Measurements from ENCODE around the gene TEX10. TPM values are rescaled to one million over a fixed set of nuclear protein-coding genes. Genes with fewer than 3 reads are reported as not detected.
"Not testable (repeated sequence)": the region's sequence is repeated elsewhere in the genome, so short reads cannot be mapped to it uniquely, and the experiment has no call there.

Gene TEX10
- total RNA-seq, 4 donors from 2014 or later, result 17.1 to 33.6 (median 22.9) TPM

DNA sequence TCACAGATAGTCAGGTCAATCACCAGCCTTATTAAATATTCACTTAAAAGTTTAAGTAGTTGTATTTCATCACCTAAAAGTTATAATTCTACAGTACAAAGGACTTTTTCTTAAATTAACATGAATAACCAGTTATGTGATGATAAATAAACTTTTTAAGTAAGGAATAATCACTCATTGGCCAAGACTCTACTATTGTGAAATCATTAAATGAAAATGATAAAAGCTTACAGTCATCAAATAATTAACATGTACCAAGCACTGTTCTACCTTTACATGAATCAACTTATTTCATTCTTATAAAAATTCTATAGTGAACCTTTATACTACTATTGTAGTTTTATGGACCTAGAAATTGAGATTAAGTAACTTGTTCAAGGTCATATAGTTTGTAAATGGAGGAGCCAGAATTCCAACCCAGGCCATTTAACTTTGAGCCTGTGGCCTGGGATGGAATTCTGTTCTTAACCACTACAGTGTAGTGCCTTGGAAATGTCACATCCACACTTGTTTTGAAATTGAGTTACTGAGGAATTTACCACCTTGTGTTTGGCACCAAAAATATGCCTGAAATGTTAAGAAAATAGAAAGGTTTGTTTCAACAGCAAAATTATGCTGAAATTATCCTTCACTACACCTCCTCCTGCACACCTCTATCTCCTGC lies 41.4 kb upstream of the TEX10 start:
- no peaks in the 10 kb centered on the region for H3K4me1 ChIP-seq
- H3K9me3 ChIP-seq, result no peaks in the 10 kb centered on the region
- DNase-seq (ENCODE audit: low spot score in 2 of 2), result no peak
- H3K36me3 ChIP-seq, result no peaks in the 10 kb centered on the region
- no peaks in the 10 kb centered on the region for H3K27me3 ChIP-seq
- no peak overlapping the region for H3K27ac ChIP-seq
- TF ChIP-seq POLR2AphosphoS5 (IDR thresholded peaks at IDR 0.05) (no peak), EP300 (IDR thresholded peaks at IDR 0.05) (no peak)
- TF ChIP-seq, protein P1, sequence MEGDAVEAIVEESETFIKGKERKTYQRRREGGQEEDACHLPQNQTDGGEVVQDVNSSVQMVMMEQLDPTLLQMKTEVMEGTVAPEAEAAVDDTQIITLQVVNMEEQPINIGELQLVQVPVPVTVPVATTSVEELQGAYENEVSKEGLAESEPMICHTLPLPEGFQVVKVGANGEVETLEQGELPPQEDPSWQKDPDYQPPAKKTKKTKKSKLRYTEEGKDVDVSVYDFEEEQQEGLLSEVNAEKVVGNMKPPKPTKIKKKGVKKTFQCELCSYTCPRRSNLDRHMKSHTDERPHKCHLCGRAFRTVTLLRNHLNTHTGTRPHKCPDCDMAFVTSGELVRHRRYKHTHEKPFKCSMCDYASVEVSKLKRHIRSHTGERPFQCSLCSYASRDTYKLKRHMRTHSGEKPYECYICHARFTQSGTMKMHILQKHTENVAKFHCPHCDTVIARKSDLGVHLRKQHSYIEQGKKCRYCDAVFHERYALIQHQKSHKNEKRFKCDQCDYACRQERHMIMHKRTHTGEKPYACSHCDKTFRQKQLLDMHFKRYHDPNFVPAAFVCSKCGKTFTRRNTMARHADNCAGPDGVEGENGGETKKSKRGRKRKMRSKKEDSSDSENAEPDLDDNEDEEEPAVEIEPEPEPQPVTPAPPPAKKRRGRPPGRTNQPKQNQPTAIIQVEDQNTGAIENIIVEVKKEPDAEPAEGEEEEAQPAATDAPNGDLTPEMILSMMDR (IDR thresholded peaks at IDR 0.05), result no peak
- no peak overlapping the region for H3K4me3 ChIP-seq

DNA sequence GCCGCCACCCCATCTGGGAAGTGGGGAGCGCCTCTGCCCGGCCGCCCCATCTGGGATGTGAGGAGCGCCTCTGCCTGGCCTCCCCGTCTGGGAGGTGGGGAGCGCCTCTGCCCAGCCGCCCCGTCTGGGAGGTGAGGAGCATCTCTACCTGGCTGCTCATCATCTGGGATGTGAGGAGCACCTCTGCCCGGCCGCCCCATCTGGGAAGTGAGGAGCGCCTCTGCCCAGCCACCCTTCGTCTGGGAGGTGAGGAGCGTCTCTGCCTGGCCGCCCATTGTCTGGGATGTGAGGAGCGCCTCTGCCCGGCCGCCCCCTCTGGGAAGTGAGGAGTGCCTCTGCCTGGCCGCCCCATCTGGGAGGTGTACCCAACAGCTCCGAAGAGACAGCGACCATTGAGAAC lies 40.2 kb upstream of the TEX10 start:
- not testable (repeated sequence) for H3K27me3 ChIP-seq; H3K4me3 ChIP-seq; DNase-seq (ENCODE audit: low spot score in 2 of 2); H3K4me1 ChIP-seq; H3K36me3 ChIP-seq; H3K9me3 ChIP-seq; H3K27ac ChIP-seq
- 100% methylated on average over 9 of the region's 21 CpGs for WGBS

DNA sequence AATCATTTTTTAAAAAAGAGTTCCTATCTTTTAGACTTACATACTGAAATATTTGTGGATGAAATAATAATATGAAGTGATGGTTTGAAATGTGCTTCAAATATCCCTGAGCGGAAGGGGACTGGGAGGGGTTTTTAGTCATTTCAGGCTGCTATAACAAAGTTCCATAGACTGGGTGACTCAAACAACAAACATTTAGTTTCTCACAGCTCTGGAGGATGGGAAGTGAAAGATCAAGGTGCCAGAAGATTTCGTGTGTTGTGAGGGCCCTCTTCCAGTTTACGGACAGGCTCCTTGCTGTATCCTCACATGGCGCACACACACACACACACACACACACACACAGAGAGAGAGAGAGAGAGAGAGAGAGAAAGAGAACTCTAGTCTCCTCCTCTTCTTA lies 27.1 kb upstream of the TEX10 start:
- Histone ChIP-seq H3K4me1 (no peaks in the 10 kb centered on the region), H3K27me3 (no peaks in the 10 kb centered on the region), H3K9me3 (no peaks in the 10 kb centered on the region), H3K27ac (no peak overlapping the region), H3K36me3 (no peaks in the 10 kb centered on the region), H3K4me3 (no peak overlapping the region)
- no peak for DNase-seq (ENCODE audit: low spot score in 2 of 2)
- TF ChIP-seq POLR2A (IDR thresholded peaks at IDR 0.05) (no peak), EP300 (IDR thresholded peaks at IDR 0.05) (no peak), POLR2AphosphoS5 (IDR thresholded peaks at IDR 0.05) (no peak)
- TF ChIP-seq, protein P1 (IDR thresholded peaks at IDR 0.05), result no peak
- 84% methylated on average over 4 of the region's 4 CpGs for WGBS

DNA sequence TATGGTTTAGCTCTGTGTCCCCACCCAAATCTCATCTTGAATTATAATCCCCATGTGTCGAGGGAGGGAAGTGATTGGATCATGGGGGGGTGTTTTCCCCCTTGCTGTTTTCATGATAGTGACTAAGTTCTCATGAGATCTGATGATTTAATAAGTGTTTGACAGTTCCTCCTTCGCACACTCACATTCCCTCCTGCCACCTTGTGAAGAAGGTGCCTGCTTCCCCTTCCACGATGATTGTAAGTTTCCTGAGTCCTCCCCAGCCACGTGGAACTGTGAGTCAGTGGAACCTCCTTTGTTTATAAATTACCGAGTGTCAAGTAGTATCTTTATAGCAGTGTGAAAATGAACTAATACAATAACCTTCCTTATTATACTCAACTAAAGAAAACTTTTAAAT lies 24.3 kb upstream of the TEX10 start:
- no peak for DNase-seq (ENCODE audit: low spot score in 2 of 2)
- Histone ChIP-seq H3K4me1 (no peaks in the 10 kb centered on the region), H3K4me3 (no peak overlapping the region), H3K9me3 (no peaks in the 10 kb centered on the region), H3K27ac (no peak overlapping the region), H3K36me3 (no peaks in the 10 kb centered on the region), H3K27me3 (no peaks in the 10 kb centered on the region)
- WGBS, result 66% methylated on average over 5 of the region's 5 CpGs
- TF ChIP-seq EP300 (IDR thresholded peaks at IDR 0.05) (no peak), POLR2AphosphoS5 (IDR thresholded peaks at IDR 0.05) (no peak)

DNA sequence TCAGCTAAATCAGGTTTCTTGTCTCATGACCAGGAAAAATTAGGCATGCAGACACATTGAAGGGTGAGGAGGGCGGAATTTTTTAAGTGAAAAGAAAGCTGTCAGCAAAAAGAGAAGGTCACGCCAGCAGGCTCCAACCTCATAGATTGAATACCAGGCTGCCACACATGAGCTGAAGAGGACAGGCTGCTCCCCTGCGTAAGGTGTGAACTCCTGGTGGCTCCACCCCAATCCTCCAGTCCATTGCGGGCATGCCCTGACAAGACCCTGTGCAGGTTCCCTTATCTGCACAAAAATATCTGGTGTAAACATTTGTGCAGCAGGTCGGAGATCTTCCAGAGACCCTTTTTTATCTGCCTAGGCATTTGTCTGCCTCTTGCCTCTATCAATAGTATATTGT lies 22.9 kb upstream of the TEX10 start:
- DNase-seq (ENCODE audit: low spot score in 2 of 2), result no peak
- H3K27ac ChIP-seq, result no peak overlapping the region
- no peak for TF ChIP-seq EP300 (IDR thresholded peaks at IDR 0.05)
- TF ChIP-seq POLR2A (IDR thresholded peaks at IDR 0.05), result no peak
- TF ChIP-seq POLR2AphosphoS5 (IDR thresholded peaks at IDR 0.05), result no peak
- TF ChIP-seq, protein P1 (IDR thresholded peaks at IDR 0.05), result no peak
- H3K27me3 ChIP-seq, result no peaks in the 10 kb centered on the region
- no peak overlapping the region for H3K4me3 ChIP-seq
- no peaks in the 10 kb centered on the region for H3K36me3 ChIP-seq
- H3K9me3 ChIP-seq, result no peaks in the 10 kb centered on the region
- 63% methylated on average over 5 of the region's 5 CpGs for WGBS
- no peaks in the 10 kb centered on the region for H3K4me1 ChIP-seq

DNA sequence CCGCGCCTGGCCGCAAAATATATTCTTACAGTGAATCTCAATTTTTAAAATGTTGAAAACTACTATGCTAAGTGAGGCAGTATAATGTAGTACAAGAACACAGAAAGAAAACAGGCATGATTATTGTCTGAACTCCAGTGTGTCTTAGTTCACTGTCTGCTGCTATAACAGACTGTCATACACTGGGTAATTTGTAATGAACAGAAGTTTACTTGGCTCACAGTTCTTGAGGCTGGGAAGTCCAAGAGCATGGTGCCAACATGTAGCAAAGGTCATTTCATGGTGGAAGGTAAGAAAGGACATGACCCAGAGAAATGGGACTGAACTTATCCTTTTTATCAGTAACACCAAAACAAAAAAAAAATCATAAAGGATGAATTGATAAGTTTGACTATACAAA lies 19.9 kb upstream of the TEX10 start:
- no peak overlapping the region for H3K4me3 ChIP-seq
- no peaks in the 10 kb centered on the region for H3K36me3 ChIP-seq
- H3K27ac ChIP-seq, result no peak overlapping the region
- DNase-seq (ENCODE audit: low spot score in 2 of 2), result no peak
- H3K9me3 ChIP-seq, result no peaks in the 10 kb centered on the region
- TF ChIP-seq EP300 (IDR thresholded peaks at IDR 0.05) (no peak), POLR2AphosphoS5 (IDR thresholded peaks at IDR 0.05) (no peak), POLR2A (IDR thresholded peaks at IDR 0.05) (no peak)
- TF ChIP-seq, protein P1 (IDR thresholded peaks at IDR 0.05), result no peak
- no peaks in the 10 kb centered on the region for H3K27me3 ChIP-seq
- WGBS, result 100% methylated on average over 3 of the region's 3 CpGs
- no peaks in the 10 kb centered on the region for H3K4me1 ChIP-seq

Data from suprapubic skin (tissue), 4 donors.